EH (cell line): ENCODE measurements around the gene KMT5C.

Source experiments
- DNase-seq: peaks from one replicate; pipeline ENCODE4 v3.0.0-alpha.2; 2015; ENCODE audit warnings: low read depth

KMT5C gene

DNA sequence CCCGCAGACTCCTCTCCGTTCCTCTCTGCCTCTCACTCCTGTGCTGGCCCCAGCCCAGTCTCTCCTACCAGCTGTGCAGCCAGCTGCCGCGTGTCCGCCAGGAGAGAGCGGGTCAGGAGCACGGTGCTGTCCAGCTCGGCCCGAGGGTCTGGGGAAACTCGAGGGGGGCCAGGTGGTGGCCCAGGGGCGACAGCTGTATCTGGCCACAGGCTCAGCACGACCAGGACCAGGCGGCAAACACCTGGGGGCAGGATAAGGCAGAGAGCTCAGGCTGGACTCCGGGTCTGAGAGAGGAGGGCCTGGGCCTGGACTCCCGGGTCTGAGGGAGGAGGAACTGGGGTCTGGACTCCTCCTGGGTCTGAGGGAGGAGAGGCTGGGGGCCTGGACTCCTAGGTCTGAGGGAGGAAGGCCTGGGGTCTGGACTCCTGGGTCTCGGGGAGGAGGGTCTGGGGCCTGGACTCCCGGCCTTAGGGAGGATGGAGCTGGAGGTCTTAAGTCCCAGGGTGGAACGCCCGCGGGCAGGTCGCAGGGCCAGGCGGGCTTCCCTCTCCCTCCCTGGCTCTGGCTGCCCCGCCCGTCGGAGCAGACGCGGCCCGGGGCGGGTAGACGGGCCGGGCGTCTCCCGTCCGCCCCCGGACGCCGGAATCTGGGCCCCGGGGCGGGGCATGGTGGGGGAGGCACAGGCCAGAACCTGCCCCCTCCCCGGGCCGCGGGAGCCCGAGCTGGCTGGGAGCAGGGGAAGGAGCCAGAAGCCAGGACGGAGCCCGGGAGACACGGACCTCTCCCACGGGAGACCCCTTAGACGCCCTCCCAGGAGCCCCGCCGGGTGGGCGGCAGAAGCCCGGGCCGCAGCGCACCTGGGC lies 29.3 kb downstream of the KMT5C start:
- DNase-seq = peak; percentile 74

- DNase-seq = peak; percentile 91
Observed at GRCh38 chr19:55369653-55370304, 30.1 kb downstream of the KMT5C start.

- DNase-seq = peak; percentile 82
Observed at GRCh38 chr19:55370305-55370988, 30.8 kb downstream of the KMT5C start, which contains the start of gene IL11. Gene IL11, minus strand, starts transcription at chr19:55370463. Its CDS starts 153 bp downstream, at chr19:55370310.

- peak; percentile 81 for DNase-seq
Observed at GRCh38 chr19:55372316-55373081, 32.8 kb downstream of the KMT5C start.

GRCh38 chr19:55373306-55373992 lies 33.8 kb downstream of the KMT5C start:
- no peak for DNase-seq

DNA sequence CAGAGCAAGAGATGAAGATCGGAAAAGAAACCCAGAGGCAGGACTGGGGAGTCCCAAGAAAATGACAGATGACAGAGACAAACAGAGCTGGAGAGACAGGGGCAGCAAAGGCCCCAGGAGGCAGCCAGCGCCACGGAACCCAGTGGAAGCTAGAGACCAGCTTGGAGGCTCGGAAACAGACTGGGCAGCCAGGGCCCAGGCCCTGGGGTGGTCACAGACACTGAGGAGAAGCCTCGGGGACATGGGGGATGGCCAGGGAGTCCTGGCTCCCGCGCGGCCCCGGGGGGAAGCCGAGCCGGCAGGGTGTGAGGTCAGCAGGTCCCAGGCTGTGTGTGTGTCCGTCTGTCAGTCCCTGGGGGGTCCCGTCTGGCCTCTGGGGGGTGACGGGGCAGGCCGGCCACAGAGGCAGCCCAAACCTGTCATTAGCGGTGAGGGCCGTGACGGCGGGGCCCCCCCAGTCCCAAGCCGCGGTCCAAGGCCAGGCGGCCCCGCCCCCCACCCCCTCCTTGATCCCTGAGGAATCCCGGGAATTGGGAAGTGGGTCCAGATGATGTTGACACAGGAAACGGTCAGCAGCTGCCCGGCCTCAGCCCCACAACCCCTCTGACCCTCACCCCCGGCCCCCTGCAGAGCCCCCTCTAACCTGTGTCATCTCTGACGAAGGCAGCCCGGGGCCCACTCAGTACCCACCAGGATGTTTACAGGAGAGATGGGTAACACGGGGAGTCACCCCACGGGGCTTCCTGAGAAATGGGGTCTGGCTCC lies 34.5 kb downstream of the KMT5C start:
- peak; percentile 81 for DNase-seq

DNA sequence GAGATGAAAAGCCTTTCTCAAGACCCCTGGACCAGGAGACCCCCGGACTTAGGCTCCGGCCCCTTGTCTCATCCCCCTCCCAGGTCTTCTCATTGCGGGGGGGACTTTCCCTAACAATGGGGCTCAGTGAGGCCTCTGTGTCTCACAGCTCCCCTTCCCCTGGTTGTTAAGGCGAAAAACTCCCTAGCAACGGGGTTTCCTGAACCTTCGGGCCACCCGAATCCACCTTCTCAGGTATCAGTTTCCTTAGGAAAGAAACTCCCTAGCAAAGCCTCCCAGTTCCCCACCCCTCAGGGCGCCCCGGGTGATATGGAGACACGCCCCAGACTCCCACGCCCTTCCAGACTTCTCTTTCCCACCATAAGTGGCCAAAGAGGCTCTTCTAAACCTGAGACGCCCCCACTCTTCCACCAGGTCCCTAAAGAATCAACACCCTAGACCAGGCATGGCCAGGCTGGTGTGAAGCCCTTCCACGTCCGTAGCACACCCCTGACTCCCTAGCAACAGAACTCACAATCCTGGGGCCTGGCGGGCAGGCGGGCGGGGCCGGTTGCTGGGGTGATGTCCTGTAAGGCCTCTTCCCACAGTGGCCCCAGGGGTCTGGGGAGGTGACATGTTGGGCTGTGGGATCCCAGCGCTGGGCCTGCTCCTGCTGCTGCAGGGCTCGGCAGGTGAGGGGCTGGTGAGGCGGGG lies 36.7 kb downstream of the KMT5C start, which contains the start of gene TMEM190:
Gene TMEM190, plus strand, starts transcription at position 586 of the 693 bp plus-strand sequence. Its CDS starts 28 bp downstream, at position 614.
- no peak for DNase-seq

GRCh38 chr19:55377356-55378131 lies 37.9 kb downstream of the KMT5C start:
- no peak for DNase-seq

DNA sequence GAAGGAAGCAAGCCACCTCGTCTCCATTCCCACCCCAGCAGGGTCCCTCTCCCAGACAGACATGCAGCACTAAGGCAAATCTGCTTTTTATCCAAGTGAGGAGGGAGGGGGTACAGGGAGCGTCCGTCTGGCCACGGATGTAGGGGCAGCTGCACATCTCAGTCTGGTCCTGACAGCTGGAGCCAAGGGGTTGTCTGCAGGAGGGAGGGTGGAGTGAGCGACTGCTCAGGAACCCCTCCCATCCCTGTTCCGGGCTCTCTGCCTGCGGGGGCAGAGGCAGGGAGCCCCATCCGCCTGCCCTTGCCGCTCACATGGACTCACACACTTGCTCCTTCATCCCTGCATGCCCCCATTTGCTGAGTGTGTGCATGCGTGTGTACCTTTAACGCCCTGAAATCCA lies 39.5 kb downstream of the KMT5C start:
- no peak for DNase-seq

- DNase-seq = no peak
Observed at GRCh38 chr19:55382013-55382412, 42.3 kb downstream of the KMT5C start.

DNA sequence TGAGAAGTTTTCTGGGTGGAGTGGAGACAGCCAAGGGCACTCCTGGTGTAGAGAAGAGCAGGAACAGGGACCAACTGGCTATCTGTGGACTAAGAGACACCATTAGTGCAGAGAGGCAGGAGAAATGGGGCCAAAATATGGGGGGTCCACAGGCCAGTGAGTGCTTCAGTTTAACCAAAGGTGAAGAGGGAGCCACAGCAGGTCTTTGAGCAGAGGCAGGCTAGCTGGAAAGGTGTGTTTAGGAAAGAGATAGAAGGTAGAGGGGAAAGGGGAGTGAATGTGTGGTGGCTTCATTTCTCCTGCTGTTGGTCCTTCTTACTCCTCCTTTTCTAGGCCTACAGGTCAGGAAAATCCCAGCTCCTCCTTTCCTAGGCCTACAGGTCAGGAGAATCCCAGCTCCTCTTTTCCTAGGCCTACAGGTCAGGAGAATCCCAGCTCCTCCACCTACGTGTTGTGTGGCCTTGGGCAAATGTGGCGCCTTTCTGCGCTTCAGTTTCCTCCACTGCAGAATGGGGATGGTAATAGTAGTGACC lies 42.9 kb downstream of the KMT5C start:
- DNase-seq = no peak

DNA sequence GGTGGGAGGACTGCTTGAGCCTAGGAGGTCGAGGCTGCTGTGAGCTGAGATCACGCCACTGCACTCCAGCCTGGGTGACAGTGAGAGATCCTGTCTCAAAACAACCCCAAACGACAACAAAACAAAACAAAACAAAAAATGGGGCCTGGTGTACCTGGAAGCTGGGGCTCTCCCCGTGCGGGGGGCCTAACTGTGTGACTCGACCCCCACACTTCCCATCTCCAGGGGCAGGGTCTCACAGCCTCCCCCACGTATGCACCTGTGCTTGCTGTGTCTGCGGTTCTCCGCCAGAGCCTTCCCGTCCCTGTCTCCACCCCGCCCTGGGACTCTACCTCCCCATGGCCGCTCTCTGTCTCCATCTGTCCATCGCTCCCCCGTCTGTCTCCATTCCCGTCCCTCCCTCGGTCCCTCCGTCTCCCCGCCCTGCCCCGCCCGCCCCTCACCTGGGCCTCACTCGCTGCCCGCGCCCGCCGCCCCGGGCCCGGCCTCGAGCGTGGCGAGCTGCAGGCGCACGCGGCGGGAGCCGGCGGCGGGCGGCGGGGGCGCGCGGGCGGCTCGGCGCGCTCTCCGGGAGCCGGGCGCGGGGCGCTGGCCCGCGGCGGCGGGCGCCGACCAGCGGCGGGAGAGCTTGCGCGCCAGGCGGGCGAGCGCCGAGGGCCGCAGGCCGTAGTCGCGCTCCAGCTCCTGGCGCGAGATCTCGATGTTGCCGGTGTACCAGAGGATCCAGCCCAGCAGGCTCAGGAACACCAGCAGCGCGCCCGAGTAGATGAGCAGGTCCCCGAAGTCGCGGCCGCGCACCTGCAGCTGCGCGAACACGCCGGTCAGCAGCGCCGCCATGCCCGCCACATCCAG lies 43.8 kb downstream of the KMT5C start:
- DNase-seq = peak; percentile 74

GRCh38 chr19:55384131-55384919 lies 44.6 kb downstream of the KMT5C start, which contains the start of gene TMEM238:
Gene TMEM238, minus strand, starts transcription at chr19:55384292. Its CDS starts 33 bp downstream, at chr19:55384259.
- no peak for DNase-seq

GRCh38 chr19:55384920-55385723 lies 45.4 kb downstream of the KMT5C start:
- DNase-seq = peak; percentile 96

- DNase-seq = peak; percentile 98
Observed at GRCh38 chr19:55385724-55386492, 46.2 kb downstream of the KMT5C start, which contains the start of gene RPL28. Gene RPL28, plus strand, starts transcription at chr19:55385932. Its CDS starts 426 bp downstream, at chr19:55386358.
